Muscle of leg (tissue), 11 donors: ENCODE measurements around the gene TRA2B. TPM values are rescaled to one million over a fixed set of nuclear protein-coding genes. Genes with fewer than 3 reads are reported as not detected.

Experiments
- DNase-seq: peaks from one replicate; pipeline ENCODE4 v3.0.0; 2013
- H3K27ac ChIP-seq: one replicate; pipeline ENCODE4 v1.5.1; 2013; ENCODE audit warnings: mild to moderate bottlenecking, low read length, control low read depth
- H3K27me3 ChIP-seq: one replicate; pipeline ENCODE4 v1.6.1; 2013; ENCODE audit warnings: low read length; ENCODE audit not compliant: control insufficient read depth, insufficient read depth
- H3K36me3 ChIP-seq: one replicate; pipeline ENCODE4 v1.6.1; 2013; ENCODE audit warnings: low read length; ENCODE audit not compliant: control insufficient read depth, insufficient read depth
- H3K4me1 ChIP-seq: one replicate; pipeline ENCODE4 v1.6.1; 2013; ENCODE audit warnings: low read length; ENCODE audit not compliant: control insufficient read depth, insufficient read depth
- H3K4me3 ChIP-seq: one replicate; pipeline ENCODE4 v1.5.1; 2013; ENCODE audit warnings: low read length, control low read depth
- H3K9me3 ChIP-seq: replicated peaks from 2 replicates; pipeline ENCODE4 v1.6.1; 2013; ENCODE audit warnings: low read depth, low read length; ENCODE audit not compliant: control insufficient read depth
- WGBS: methylation state at CpG from one replicate; pipeline ENCODE4 v1.1.5; 2013; ENCODE audit warnings: missing lambda C conversion rate; ENCODE audit not compliant: insufficient coverage; 5-methylcytosine and 5-hydroxymethylcytosine counted together
- polyA plus RNA-seq, 8 donors: library from polyadenylated mRNA; unstranded; fragments of 120-200 nt; gene quantifications; one replicate each; pipeline versions ENCODE4 v1.2.1 to v1.2.3, GENCODE V29; 2013; ENCODE audit warnings: inconsistent platforms in 1 of 8, low replicate concordance in 1 of 8; ENCODE audit not compliant: insufficient read length in 8 of 8, insufficient read depth in 1 of 8
- total RNA-seq: library from RNA; stranded (reverse); fragments of 120-200 nt; gene quantifications from one replicate; pipeline ENCODE4 v1.2.4, GENCODE V29; 2013

The TRA2B gene
- total and polyA plus RNA-seq, 9 donors = 119 to 222 (median 172) TPM

GRCh38 chr3:185959609-185960521 is 22.1 kb upstream of the TRA2B start:
- no peak overlapping the region for H3K4me3 ChIP-seq
- H3K27me3 ChIP-seq = peaks cover 2% of the 10 kb centered on the region
- H3K36me3 ChIP-seq = no peaks in the 10 kb centered on the region
- DNase-seq = no peak
- 33% methylated on average over 1 of the region's 5 CpGs for WGBS
- no peaks in the 10 kb centered on the region for H3K9me3 ChIP-seq
- peaks cover 8% of the 10 kb centered on the region for H3K4me1 ChIP-seq
- peak overlapping the region; percentile 35 for H3K27ac ChIP-seq

- H3K27ac ChIP-seq = no peak overlapping the region
- peaks cover 8% of the 10 kb centered on the region for H3K4me1 ChIP-seq
- DNase-seq = no peak
- no peaks in the 10 kb centered on the region for H3K36me3 ChIP-seq
- no peak overlapping the region for H3K4me3 ChIP-seq
- no peaks in the 10 kb centered on the region for H3K9me3 ChIP-seq
- WGBS = 67% methylated on average over 1 of the region's 2 CpGs
- peaks cover 2% of the 10 kb centered on the region for H3K27me3 ChIP-seq
Observed at GRCh38 chr3:185958626-185959025, 20.8 kb upstream of the TRA2B start.

GRCh38 chr3:185956244-185956643 is 18.4 kb upstream of the TRA2B start:
- Histone ChIP-seq H3K27me3 (peaks cover 7% of the 10 kb centered on the region), H3K36me3 (no peaks in the 10 kb centered on the region), H3K4me3 (no peak overlapping the region), H3K27ac (no peak overlapping the region), H3K9me3 (no peaks in the 10 kb centered on the region), H3K4me1 (peaks cover 8% of the 10 kb centered on the region)
- DNase-seq = no peak
- no CpG with 5 or more reads among the region's 3 CpGs for WGBS

GRCh38 chr3:185954366-185954723 is 16.5 kb upstream of the TRA2B start:
- H3K27ac ChIP-seq = no peak overlapping the region
- WGBS = no CpG with 5 or more reads among the region's 3 CpGs
- H3K4me3 ChIP-seq = no peak overlapping the region
- H3K36me3 ChIP-seq = no peaks in the 10 kb centered on the region
- H3K4me1 ChIP-seq = no peaks in the 10 kb centered on the region
- no peak for DNase-seq
- H3K9me3 ChIP-seq = no peaks in the 10 kb centered on the region
- peaks cover 7% of the 10 kb centered on the region for H3K27me3 ChIP-seq

- H3K27ac ChIP-seq = no peak overlapping the region
- H3K4me3 ChIP-seq = no peak overlapping the region
- H3K9me3 ChIP-seq = no peaks in the 10 kb centered on the region
- peaks cover 12% of the 10 kb centered on the region for H3K27me3 ChIP-seq
- H3K36me3 ChIP-seq = no peaks in the 10 kb centered on the region
- no peaks in the 10 kb centered on the region for H3K4me1 ChIP-seq
- WGBS = 80% methylated on average over 1 of the region's 3 CpGs
- DNase-seq = no peak
Observed at GRCh38 chr3:185950728-185951127, 12.9 kb upstream of the TRA2B start.

GRCh38 chr3:185949515-185949914 is 11.7 kb upstream of the TRA2B start:
- no peak overlapping the region for H3K4me3 ChIP-seq
- no peak overlapping the region for H3K27ac ChIP-seq
- no peaks in the 10 kb centered on the region for H3K36me3 ChIP-seq
- H3K27me3 ChIP-seq = peaks cover 12% of the 10 kb centered on the region
- 63% methylated on average over 2 of the region's 6 CpGs for WGBS
- H3K9me3 ChIP-seq = no peaks in the 10 kb centered on the region
- DNase-seq = no peak
- H3K4me1 ChIP-seq = no peaks in the 10 kb centered on the region

- H3K27ac ChIP-seq = no peak overlapping the region
- no peak for DNase-seq
- no peak overlapping the region for H3K4me3 ChIP-seq
- no peaks in the 10 kb centered on the region for H3K36me3 ChIP-seq
- H3K9me3 ChIP-seq = no peaks in the 10 kb centered on the region
- H3K27me3 ChIP-seq = peaks cover 12% of the 10 kb centered on the region
- no CpG with 5 or more reads among the region's 3 CpGs for WGBS
- peaks cover 4% of the 10 kb centered on the region for H3K4me1 ChIP-seq
Observed at GRCh38 chr3:185948292-185948691, 10.5 kb upstream of the TRA2B start.

- no peak for DNase-seq
- Histone ChIP-seq H3K4me1 (peaks cover 9% of the 10 kb centered on the region), H3K36me3 (no peaks in the 10 kb centered on the region), H3K9me3 (no peaks in the 10 kb centered on the region), H3K27me3 (peaks cover 7% of the 10 kb centered on the region), H3K4me3 (no peak overlapping the region), H3K27ac (no peak overlapping the region)
- WGBS = no CpG with 5 or more reads among the region's 3 CpGs
Observed at GRCh38 chr3:185943760-185944106, 5.9 kb upstream of the TRA2B start.

GRCh38 chr3:185942907-185943759 is 5.3 kb upstream of the TRA2B start:
- peak; percentile 83 for DNase-seq
- Histone ChIP-seq H3K27ac (no peak overlapping the region), H3K27me3 (peaks cover 7% of the 10 kb centered on the region), H3K36me3 (no peaks in the 10 kb centered on the region), H3K4me3 (no peak overlapping the region), H3K9me3 (no peaks in the 10 kb centered on the region), H3K4me1 (peaks cover 11% of the 10 kb centered on the region)
- WGBS = 17% methylated on average over 4 of the region's 7 CpGs

GRCh38 chr3:185942396-185942795 is 4.6 kb upstream of the TRA2B start:
- peaks cover 6% of the 10 kb centered on the region for H3K27me3 ChIP-seq
- no peaks in the 10 kb centered on the region for H3K36me3 ChIP-seq
- peaks cover 12% of the 10 kb centered on the region for H3K4me1 ChIP-seq
- WGBS = no CpG with 5 or more reads among the region's 3 CpGs
- H3K4me3 ChIP-seq = no peak overlapping the region
- H3K27ac ChIP-seq = no peak overlapping the region
- H3K9me3 ChIP-seq = no peaks in the 10 kb centered on the region
- DNase-seq = no peak
